ENCODE measurements around the gene COL15A1.

DNA sequence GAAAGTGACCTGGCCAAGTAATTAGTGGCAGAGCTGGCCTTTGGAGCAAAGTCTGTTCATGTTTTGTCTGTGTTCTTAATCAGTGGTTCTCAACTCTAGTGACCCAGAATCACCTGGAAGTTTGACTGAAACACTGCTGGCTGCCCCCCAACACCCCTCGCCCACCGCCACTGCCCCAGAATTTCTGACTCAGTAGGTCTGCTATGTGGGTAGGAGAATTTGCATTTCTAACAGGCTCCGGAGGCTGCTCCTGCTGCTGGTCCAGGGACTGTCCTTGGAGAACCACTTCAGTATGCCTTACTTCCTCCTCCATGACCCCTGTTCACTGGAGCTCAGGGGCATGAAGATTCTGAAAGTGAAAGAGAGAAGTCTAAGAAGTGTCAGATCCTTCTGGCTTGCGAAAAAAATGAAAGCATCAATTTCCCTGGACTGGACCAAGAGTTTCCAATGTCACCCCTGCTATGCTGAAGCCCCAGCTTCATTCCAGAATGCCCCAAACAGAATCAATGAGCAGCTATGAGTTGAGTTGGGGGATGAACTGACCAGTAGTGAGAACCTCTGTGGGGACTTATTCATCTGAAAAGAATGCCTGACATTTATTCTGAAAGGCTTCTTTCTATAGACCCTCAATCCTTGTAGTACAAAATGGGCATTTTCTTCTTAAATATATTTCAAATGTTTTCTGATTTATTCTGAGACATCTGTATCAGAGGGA lies 20.8 kb upstream of the COL15A1 start:
- TF ChIP-seq, protein P1, sequence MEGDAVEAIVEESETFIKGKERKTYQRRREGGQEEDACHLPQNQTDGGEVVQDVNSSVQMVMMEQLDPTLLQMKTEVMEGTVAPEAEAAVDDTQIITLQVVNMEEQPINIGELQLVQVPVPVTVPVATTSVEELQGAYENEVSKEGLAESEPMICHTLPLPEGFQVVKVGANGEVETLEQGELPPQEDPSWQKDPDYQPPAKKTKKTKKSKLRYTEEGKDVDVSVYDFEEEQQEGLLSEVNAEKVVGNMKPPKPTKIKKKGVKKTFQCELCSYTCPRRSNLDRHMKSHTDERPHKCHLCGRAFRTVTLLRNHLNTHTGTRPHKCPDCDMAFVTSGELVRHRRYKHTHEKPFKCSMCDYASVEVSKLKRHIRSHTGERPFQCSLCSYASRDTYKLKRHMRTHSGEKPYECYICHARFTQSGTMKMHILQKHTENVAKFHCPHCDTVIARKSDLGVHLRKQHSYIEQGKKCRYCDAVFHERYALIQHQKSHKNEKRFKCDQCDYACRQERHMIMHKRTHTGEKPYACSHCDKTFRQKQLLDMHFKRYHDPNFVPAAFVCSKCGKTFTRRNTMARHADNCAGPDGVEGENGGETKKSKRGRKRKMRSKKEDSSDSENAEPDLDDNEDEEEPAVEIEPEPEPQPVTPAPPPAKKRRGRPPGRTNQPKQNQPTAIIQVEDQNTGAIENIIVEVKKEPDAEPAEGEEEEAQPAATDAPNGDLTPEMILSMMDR (IDR thresholded peaks at IDR 0.05): no peak
- TF ChIP-seq POLR2A (IDR thresholded peaks at IDR 0.05): no peak
- no peak for TF ChIP-seq POLR2AphosphoS5 (IDR thresholded peaks at IDR 0.05)

All from stomach (tissue), 4 donors.